SK-N-SH treated with all-trans-retinoic acid at 6 μM for 48 hours (cell line): ENCODE data around the gene CLCN7.

Experiments used
- ATAC-seq: fragments of 200-7000 bp; cut with Tn5 transposase; 3 replicates; pipeline ENCODE4 v1.9.1; 2020; ENCODE audit warnings: mild to moderate bottlenecking, moderate library complexity
- ARNTL ChIP-seq: fragments of 450-650 bp; formaldehyde crosslinking; IDR thresholded peaks from 2 replicates; pipeline ENCODE4 v1.5.0; 2020; ENCODE audit warnings: low read depth, mild to moderate bottlenecking, moderate library complexity, borderline replicate concordance
- BACH2 ChIP-seq: fragments of 250-450 bp; sonication (Bioruptor Pico); IDR thresholded peaks from 2 replicates; pipeline ENCODE4 v1.9.0; 2021; ENCODE audit warnings: mild to moderate bottlenecking, borderline replicate concordance
- CREB5 ChIP-seq: fragments of 250-450 bp; sonication (Bioruptor Pico); IDR thresholded peaks from 2 replicates; pipeline ENCODE4 v1.5.1; 2020; ENCODE audit warnings: low read depth, mild to moderate bottlenecking, moderate library complexity
- CSDC2 ChIP-seq: fragments of 250-450 bp; sonication (Bioruptor Pico); IDR thresholded peaks from 2 replicates; pipeline ENCODE4 v1.5.0; 2020; ENCODE audit warnings: mild to moderate bottlenecking, moderate library complexity
- CSRNP3 ChIP-seq: fragments of 250-450 bp; sonication (Bioruptor Pico); IDR thresholded peaks from 2 replicates; pipeline ENCODE4 v1.5.1; 2021; ENCODE audit warnings: mild to moderate bottlenecking, moderate library complexity
- ESRRG ChIP-seq: fragments of 250-450 bp; sonication (Bioruptor Pico); IDR thresholded peaks from 2 replicates; pipeline ENCODE4 v1.6.1; 2021; ENCODE audit warnings: mild to moderate bottlenecking
- GLIS3 ChIP-seq: fragments of 250-450 bp; sonication (Bioruptor Pico); IDR thresholded peaks from 2 replicates; pipeline ENCODE4 v1.5.0; 2020; ENCODE audit warnings: mild to moderate bottlenecking, moderate library complexity
- ISL1 ChIP-seq: fragments of 250-450 bp; sonication (Bioruptor Pico); IDR thresholded peaks from 2 replicates; pipeline ENCODE4 v2.1.2; 2022; ENCODE audit warnings: mild to moderate bottlenecking, moderate library complexity
- OSR1 ChIP-seq: fragments of 250-450 bp; sonication (Bioruptor Pico); IDR thresholded peaks from 2 replicates; pipeline ENCODE4 v1.8.0; 2022; ENCODE audit warnings: moderate library complexity, mild to moderate bottlenecking, inconsistent platforms
- PPARA ChIP-seq: fragments of 250-450 bp; sonication (Bioruptor Pico); IDR thresholded peaks from 2 replicates; pipeline ENCODE4 v1.5.0; 2020; ENCODE audit warnings: mild to moderate bottlenecking, borderline replicate concordance
- RARB ChIP-seq: fragments of 250-450 bp; sonication (Bioruptor Pico); IDR thresholded peaks from 2 replicates; pipeline ENCODE4 v1.8.0; 2021; ENCODE audit warnings: mild to moderate bottlenecking, moderate library complexity
- SNAI2 ChIP-seq: fragments of 250-450 bp; sonication (Bioruptor Pico); IDR thresholded peaks from 2 replicates; pipeline ENCODE4 v1.5.0; 2020; ENCODE audit warnings: mild to moderate bottlenecking, moderate library complexity
- TCF4 ChIP-seq: fragments of 250-450 bp; sonication (Bioruptor Pico); IDR thresholded peaks from 2 replicates; pipeline ENCODE4 v1.8.0; 2021; ENCODE audit warnings: mild to moderate bottlenecking, moderate library complexity, borderline replicate concordance
- TOX ChIP-seq: fragments of 250-450 bp; sonication (Bioruptor Pico); IDR thresholded peaks from 2 replicates; pipeline ENCODE4 v1.8.0; 2021; ENCODE audit warnings: mild to moderate bottlenecking, moderate library complexity, borderline replicate concordance
- TSHZ2 ChIP-seq: fragments of 250-450 bp; sonication (Bioruptor Pico); IDR thresholded peaks from 2 replicates; pipeline ENCODE4 v1.5.0; 2020; ENCODE audit warnings: mild to moderate bottlenecking, moderate library complexity
- ZFP3 ChIP-seq: fragments of 250-450 bp; sonication (Bioruptor Pico); IDR thresholded peaks from 2 replicates; pipeline ENCODE4 v1.5.0; 2020; ENCODE audit warnings: mild to moderate bottlenecking, moderate library complexity
- ZFP30 ChIP-seq: fragments of 450-650 bp; formaldehyde crosslinking; IDR thresholded peaks from 2 replicates; pipeline ENCODE4 v1.5.0; 2022; ENCODE audit warnings: mild to moderate bottlenecking, moderate library complexity
- ZNF70 ChIP-seq: fragments of 450-650 bp; formaldehyde crosslinking; IDR thresholded peaks from 2 replicates; pipeline ENCODE4 v1.5.0; 2020; ENCODE audit warnings: mild to moderate bottlenecking, moderate library complexity
- ZNF8 ChIP-seq: fragments of 450-650 bp; formaldehyde crosslinking; IDR thresholded peaks from 2 replicates; pipeline ENCODE4 v1.5.0; 2020; ENCODE audit warnings: mild to moderate bottlenecking, moderate library complexity
- TF ChIP-seq, protein P1 (sequence below): fragments of 250-450 bp; sonication (Bioruptor Pico); IDR thresholded peaks from 2 replicates; pipeline ENCODE4 v1.8.0; 2020; ENCODE audit warnings: mild to moderate bottlenecking, moderate library complexity, borderline replicate concordance
- TF ChIP-seq, protein P2 (sequence below): fragments of 250-450 bp; sonication (Bioruptor Pico); IDR thresholded peaks from 2 replicates; pipeline ENCODE4 v1.8.0; 2021; ENCODE audit warnings: low read depth, mild to moderate bottlenecking, moderate library complexity, borderline replicate concordance

Gene CLCN7

GRCh38 chr16:1414532-1415260 lies 60.1 kb downstream of the CLCN7 start, which contains the start of gene UNKL:
TSS of gene UNKL (minus strand) at chr16:1414704. CDS start at chr16:1414691, 13 bp downstream.
- ATAC-seq: peak; percentile 50

DNA sequence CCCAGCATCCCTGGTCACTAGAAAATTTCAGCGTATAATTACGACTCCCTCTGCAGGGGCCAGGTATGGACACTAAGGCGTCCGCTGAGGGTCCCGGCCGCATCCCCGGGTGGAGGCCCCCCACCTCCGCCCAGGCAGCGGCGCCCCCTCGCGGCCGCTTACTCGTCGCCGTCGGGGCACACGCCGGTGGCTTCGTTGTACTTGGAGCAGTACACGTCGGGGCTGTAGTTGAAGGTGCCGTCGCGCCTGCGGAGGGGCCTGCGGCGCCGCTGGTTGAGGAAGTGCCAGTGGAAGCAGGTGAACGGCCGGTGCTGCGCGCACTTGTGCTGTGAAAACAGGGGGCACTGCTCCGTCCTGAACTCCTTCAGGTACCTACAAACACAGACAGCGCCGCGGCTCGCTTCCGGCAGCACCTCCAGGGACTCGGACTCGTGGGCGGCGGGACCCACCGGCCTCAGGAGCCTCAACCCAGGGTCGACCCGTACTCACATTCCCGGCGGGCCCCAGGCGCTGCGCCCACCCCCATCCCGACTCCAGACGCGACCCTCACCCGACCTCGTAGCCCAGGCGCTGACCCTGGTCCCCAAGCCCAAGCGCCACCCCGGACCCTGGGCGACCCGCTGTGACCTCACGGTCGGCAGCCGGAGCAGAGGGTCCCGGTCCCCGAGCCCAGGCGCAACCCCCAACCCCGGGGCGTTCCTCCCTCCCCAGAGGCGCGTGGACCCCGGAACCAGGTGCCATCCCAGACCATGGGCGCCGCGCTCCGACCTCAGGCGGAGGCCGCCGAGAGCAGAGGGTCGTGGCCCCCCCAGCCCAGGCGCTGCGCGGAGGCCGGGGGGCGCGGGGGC lies 60.9 kb downstream of the CLCN7 start:
- peak; percentile 75 for ATAC-seq
- TF ChIP-seq, protein P1, sequence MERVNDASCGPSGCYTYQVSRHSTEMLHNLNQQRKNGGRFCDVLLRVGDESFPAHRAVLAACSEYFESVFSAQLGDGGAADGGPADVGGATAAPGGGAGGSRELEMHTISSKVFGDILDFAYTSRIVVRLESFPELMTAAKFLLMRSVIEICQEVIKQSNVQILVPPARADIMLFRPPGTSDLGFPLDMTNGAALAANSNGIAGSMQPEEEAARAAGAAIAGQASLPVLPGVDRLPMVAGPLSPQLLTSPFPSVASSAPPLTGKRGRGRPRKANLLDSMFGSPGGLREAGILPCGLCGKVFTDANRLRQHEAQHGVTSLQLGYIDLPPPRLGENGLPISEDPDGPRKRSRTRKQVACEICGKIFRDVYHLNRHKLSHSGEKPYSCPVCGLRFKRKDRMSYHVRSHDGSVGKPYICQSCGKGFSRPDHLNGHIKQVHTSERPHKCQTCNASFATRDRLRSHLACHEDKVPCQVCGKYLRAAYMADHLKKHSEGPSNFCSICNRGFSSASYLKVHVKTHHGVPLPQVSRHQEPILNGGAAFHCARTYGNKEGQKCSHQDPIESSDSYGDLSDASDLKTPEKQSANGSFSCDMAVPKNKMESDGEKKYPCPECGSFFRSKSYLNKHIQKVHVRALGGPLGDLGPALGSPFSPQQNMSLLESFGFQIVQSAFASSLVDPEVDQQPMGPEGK (CRISPR knock-in tag): no peak
- TF ChIP-seq RARB (CRISPR knock-in tag): no peak

More at GRCh38 chr16:1414532-1415260, 60.1 kb downstream of the CLCN7 start, which contains the start of gene UNKL:
- TF ChIP-seq ZNF70 (CRISPR knock-in tag) (no peak), ARNTL (CRISPR knock-in tag) (no peak), CSDC2 (CRISPR knock-in tag) (no peak), PPARA (CRISPR knock-in tag) (no peak), TCF4 (CRISPR knock-in tag) (no peak), CSRNP3 (no peak), ZFP3 (CRISPR knock-in tag) (no peak), ZFP30 (CRISPR knock-in tag) (no peak), SNAI2 (CRISPR knock-in tag) (no peak), BACH2 (CRISPR knock-in tag) (no peak), GLIS3 (CRISPR knock-in tag) (no peak), ZNF8 (CRISPR knock-in tag) (no peak), RARB (CRISPR knock-in tag) (no peak), OSR1 (no peak), ESRRG (CRISPR knock-in tag) (no peak), TOX (no peak)

- no peak for ATAC-seq
- TF ChIP-seq ZNF70 (CRISPR knock-in tag) (no peak), RARB (CRISPR knock-in tag) (no peak), ESRRG (CRISPR knock-in tag) (no peak), ZNF8 (CRISPR knock-in tag) (no peak), GLIS3 (CRISPR knock-in tag) (no peak), ZFP3 (CRISPR knock-in tag) (no peak), SNAI2 (CRISPR knock-in tag) (no peak), TSHZ2 (CRISPR knock-in tag) (no peak), ARNTL (CRISPR knock-in tag) (no peak), CSRNP3 (no peak), CSDC2 (CRISPR knock-in tag) (no peak), TOX (no peak), ISL1 (CRISPR knock-in tag) (no peak), ZFP30 (CRISPR knock-in tag) (no peak), CREB5 (CRISPR knock-in tag) (no peak)
- TF ChIP-seq, protein P2, sequence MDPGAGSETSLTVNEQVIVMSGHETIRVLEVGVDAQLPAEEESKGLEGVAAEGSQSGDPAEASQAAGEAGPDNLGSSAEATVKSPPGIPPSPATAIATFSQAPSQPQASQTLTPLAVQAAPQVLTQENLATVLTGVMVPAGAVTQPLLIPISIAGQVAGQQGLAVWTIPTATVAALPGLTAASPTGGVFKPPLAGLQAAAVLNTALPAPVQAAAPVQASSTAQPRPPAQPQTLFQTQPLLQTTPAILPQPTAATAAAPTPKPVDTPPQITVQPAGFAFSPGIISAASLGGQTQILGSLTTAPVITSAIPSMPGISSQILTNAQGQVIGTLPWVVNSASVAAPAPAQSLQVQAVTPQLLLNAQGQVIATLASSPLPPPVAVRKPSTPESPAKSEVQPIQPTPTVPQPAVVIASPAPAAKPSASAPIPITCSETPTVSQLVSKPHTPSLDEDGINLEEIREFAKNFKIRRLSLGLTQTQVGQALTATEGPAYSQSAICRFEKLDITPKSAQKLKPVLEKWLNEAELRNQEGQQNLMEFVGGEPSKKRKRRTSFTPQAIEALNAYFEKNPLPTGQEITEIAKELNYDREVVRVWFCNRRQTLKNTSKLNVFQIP (CRISPR knock-in tag): no peak
- TF ChIP-seq, protein P1 (CRISPR knock-in tag): no peak
Observed at GRCh38 chr16:1412847-1413246, 62.0 kb downstream of the CLCN7 start.
